22Rv1 (cell line): Measurements from ENCODE around the gene IKBKG.

Experiments used
- ZFX ChIP-seq: fragments of 450-650 bp; IDR thresholded peaks from 2 replicates; pipeline ENCODE4 v1.6.1; 2017; ENCODE audit warnings: antibody characterized with exemption, borderline replicate concordance
- TF ChIP-seq, protein P1 (sequence below): fragments of 450-650 bp; IDR thresholded peaks from 2 replicates; pipeline ENCODE4 v1.5.1; 2017; ENCODE audit warnings: mild to moderate bottlenecking

DNA sequence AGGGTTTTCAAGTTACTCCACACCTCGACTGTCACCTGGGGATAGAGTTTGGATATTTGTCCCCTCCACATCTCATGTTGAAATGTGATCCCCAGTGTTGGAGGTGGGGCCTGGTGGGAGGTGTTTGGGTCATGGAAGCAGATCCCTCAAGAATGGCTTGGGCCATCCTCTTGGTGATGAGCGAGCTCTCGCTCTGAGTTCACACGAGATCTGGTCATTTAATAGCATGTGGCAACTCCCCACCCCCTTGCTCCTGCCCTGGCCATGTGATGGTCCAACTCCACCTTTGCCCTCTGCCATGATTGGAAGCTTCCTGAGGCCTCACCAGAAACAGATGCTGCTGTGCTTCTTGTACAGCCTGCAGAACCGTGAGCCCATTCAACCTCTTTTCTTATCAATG lies 45.8 kb downstream of the IKBKG start:
- TF ChIP-seq, protein P1, sequence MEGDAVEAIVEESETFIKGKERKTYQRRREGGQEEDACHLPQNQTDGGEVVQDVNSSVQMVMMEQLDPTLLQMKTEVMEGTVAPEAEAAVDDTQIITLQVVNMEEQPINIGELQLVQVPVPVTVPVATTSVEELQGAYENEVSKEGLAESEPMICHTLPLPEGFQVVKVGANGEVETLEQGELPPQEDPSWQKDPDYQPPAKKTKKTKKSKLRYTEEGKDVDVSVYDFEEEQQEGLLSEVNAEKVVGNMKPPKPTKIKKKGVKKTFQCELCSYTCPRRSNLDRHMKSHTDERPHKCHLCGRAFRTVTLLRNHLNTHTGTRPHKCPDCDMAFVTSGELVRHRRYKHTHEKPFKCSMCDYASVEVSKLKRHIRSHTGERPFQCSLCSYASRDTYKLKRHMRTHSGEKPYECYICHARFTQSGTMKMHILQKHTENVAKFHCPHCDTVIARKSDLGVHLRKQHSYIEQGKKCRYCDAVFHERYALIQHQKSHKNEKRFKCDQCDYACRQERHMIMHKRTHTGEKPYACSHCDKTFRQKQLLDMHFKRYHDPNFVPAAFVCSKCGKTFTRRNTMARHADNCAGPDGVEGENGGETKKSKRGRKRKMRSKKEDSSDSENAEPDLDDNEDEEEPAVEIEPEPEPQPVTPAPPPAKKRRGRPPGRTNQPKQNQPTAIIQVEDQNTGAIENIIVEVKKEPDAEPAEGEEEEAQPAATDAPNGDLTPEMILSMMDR, result no peak
- TF ChIP-seq ZFX, result no peak
